Urothelium cell line (cell line): Measurements from ENCODE around the gene JAML.

Experiments
- DNase-seq: peaks from one replicate; pipeline ENCODE4 v3.0.0; 2011; ENCODE audit warnings: low spot score, mixed read lengths
- FAIRE-seq: peaks from 2 replicates; lab custom pipeline; 2011; peaks lifted over from hg19 to GRCh38; lab: Jason Lieb, UNC

Gene JAML

GRCh38 chr11:118170231-118170630 lies 54.6 kb downstream of the JAML start:
- no peak for DNase-seq
- no peak for FAIRE-seq

- no peak for FAIRE-seq
- no peak for DNase-seq
These were observed 55.3 kb downstream of the JAML start for GRCh38 chr11:118169300-118170140.

- FAIRE-seq = no peak
- DNase-seq = no peak
These were observed 56.1 kb downstream of the JAML start for GRCh38 chr11:118168751-118169150.

GRCh38 chr11:118168316-118168715 lies 56.5 kb downstream of the JAML start:
- no peak for FAIRE-seq
- DNase-seq = no peak

- DNase-seq (no peak), FAIRE-seq (no peak)
These were observed 56.9 kb downstream of the JAML start for GRCh38 chr11:118167906-118168305.

- no peak for DNase-seq
- no peak for FAIRE-seq
These were observed 57.6 kb downstream of the JAML start for GRCh38 chr11:118167253-118167652.

- FAIRE-seq (no peak), DNase-seq (no peak)
These were observed 58.2 kb downstream of the JAML start for GRCh38 chr11:118166641-118167040.

GRCh38 chr11:118164885-118165284 lies 59.9 kb downstream of the JAML start:
- FAIRE-seq (no peak), DNase-seq (no peak)

GRCh38 chr11:118163494-118163893 lies 61.3 kb downstream of the JAML start:
- DNase-seq (no peak), FAIRE-seq (no peak)

GRCh38 chr11:118162846-118163245 lies 62.0 kb downstream of the JAML start:
- DNase-seq (no peak), FAIRE-seq (no peak)

- FAIRE-seq (no peak), DNase-seq (no peak)
These were observed 63.0 kb downstream of the JAML start for GRCh38 chr11:118161786-118162185.

GRCh38 chr11:118157186-118157895 lies 67.5 kb downstream of the JAML start:
- no peak for FAIRE-seq
- no peak for DNase-seq

- DNase-seq (peak; percentile 59), FAIRE-seq (no peak)
These were observed 68.2 kb downstream of the JAML start for GRCh38 chr11:118156531-118157185.

- no peak for FAIRE-seq
These were observed 68.9 kb downstream of the JAML start for GRCh38 chr11:118155776-118156530.

GRCh38 chr11:118154641-118155040 lies 70.2 kb downstream of the JAML start:
- FAIRE-seq (no peak), DNase-seq (no peak)

More at GRCh38 chr11:118155776-118156530, 68.9 kb downstream of the JAML start:
- DNase-seq = no peak

GRCh38 chr11:118153976-118154375 lies 70.8 kb downstream of the JAML start:
- FAIRE-seq (no peak), DNase-seq (no peak)

GRCh38 chr11:118153516-118153915 lies 71.3 kb downstream of the JAML start:
- FAIRE-seq (no peak), DNase-seq (no peak)

GRCh38 chr11:118152552-118153471 lies 72.0 kb downstream of the JAML start, which contains the start of gene SCN4B:
Gene SCN4B, minus strand, starts transcription at chr11:118152823. Its CDS starts 150 bp downstream, at chr11:118152673.
- FAIRE-seq (no peak), DNase-seq (peak; percentile 83)

GRCh38 chr11:118152020-118152551 lies 72.7 kb downstream of the JAML start:
- no peak for FAIRE-seq

More at GRCh38 chr11:118152020-118152551, 72.7 kb downstream of the JAML start:
- DNase-seq = no peak
